KMS-11 (cell line): ENCODE results near the gene PRC1.

Experiments
- H2AFZ ChIP-seq: fragments of 200-600 bp; sonication (generic); 2 replicates; pipeline ENCODE4 v1.6.1; 2016; ENCODE audit warnings: antibody characterized with exemption, mixed run types, low read depth
- H3K27ac ChIP-seq: fragments of 200-600 bp; sonication (generic); 2 replicates; pipeline ENCODE4 v1.6.1; 2016; ENCODE audit warnings: mild to moderate bottlenecking, mixed run types
- H3K27me3 ChIP-seq: fragments of 200-600 bp; sonication (generic); 2 replicates; pipeline ENCODE4 v1.6.1; 2017; ENCODE audit warnings: mild to moderate bottlenecking, low read depth, mixed run types, moderate library complexity; ENCODE audit not compliant: insufficient read depth
- H3K36me3 ChIP-seq: fragments of 200-600 bp; sonication (generic); 2 replicates; pipeline ENCODE4 v1.6.1; 2017; ENCODE audit warnings: mild to moderate bottlenecking, mixed run types; ENCODE audit not compliant: insufficient read depth
- H3K4me1 ChIP-seq: fragments of 200-600 bp; sonication (generic); 2 replicates; pipeline ENCODE4 v1.6.1; 2016; ENCODE audit warnings: mild to moderate bottlenecking, low read depth, mixed run types; ENCODE audit not compliant: poor library complexity, severe bottlenecking
- H3K4me2 ChIP-seq: fragments of 200-600 bp; sonication (generic); 2 replicates; pipeline ENCODE4 v1.7.0; 2016; ENCODE audit warnings: mild to moderate bottlenecking, mixed run types
- H3K4me3 ChIP-seq: fragments of 200-600 bp; sonication (generic); IDR thresholded peaks from 2 replicates; pipeline ENCODE4 v1.6.1; 2017; ENCODE audit warnings: low read depth, low read length, mixed read lengths; ENCODE audit not compliant: insufficient read depth
- H3K79me2 ChIP-seq: fragments of 200-600 bp; sonication (generic); 2 replicates; pipeline ENCODE4 v1.6.1; 2016; ENCODE audit warnings: low read depth, mixed run types; ENCODE audit not compliant: insufficient read depth
- H3K9ac ChIP-seq: fragments of 200-600 bp; sonication (generic); 2 replicates; pipeline ENCODE4 v1.6.1; 2016; ENCODE audit warnings: mild to moderate bottlenecking, mixed run types
- H4K20me1 ChIP-seq: fragments of 200-600 bp; sonication (generic); 2 replicates; pipeline ENCODE4 v1.6.1; 2016; ENCODE audit warnings: mild to moderate bottlenecking, mixed run types; ENCODE audit not compliant: insufficient read depth
- CTCF ChIP-seq: fragments of 200-600 bp; sonication (generic); conservative IDR thresholded peaks from 2 replicates; pipeline ENCODE4 v1.6.1; 2017; ENCODE audit warnings: low read depth, mild to moderate bottlenecking, antibody characterized with exemption, low read length, moderate library complexity, mixed read lengths

The PRC1 gene

GRCh38 chr15:90970274-90970673, 24.1 kb downstream of the PRC1 start:
- H3K79me2 ChIP-seq: no peaks in the 10 kb centered on the region
- no peak overlapping the region for H2AFZ ChIP-seq
- H3K9ac ChIP-seq: no peak overlapping the region
- no peaks in the 10 kb centered on the region for H4K20me1 ChIP-seq
- no peak overlapping the region for H3K4me3 ChIP-seq
- no peak overlapping the region for H3K4me2 ChIP-seq
- H3K4me1 ChIP-seq: no peaks in the 10 kb centered on the region
- H3K27ac ChIP-seq: no peak overlapping the region
- TF ChIP-seq CTCF: no peak
- no peaks in the 10 kb centered on the region for H3K27me3 ChIP-seq
- peaks cover 12% of the 10 kb centered on the region; the same call in 1 of the 2 replicates for H3K36me3 ChIP-seq

GRCh38 chr15:90968434-90968833, 25.9 kb downstream of the PRC1 start:
- Histone ChIP-seq H3K27ac (no peak overlapping the region), H3K79me2 (no peaks in the 10 kb centered on the region; the same call in 1 of the 2 replicates), H3K27me3 (no peaks in the 10 kb centered on the region), H3K4me2 (no peak overlapping the region), H3K36me3 (no peaks in the 10 kb centered on the region; the same call in 1 of the 2 replicates), H2AFZ (no peak overlapping the region), H3K9ac (no peak overlapping the region), H4K20me1 (no peaks in the 10 kb centered on the region), H3K4me3 (no peak overlapping the region), H3K4me1 (no peaks in the 10 kb centered on the region)
- TF ChIP-seq CTCF: no peak

GRCh38 chr15:90967206-90967605, 27.1 kb downstream of the PRC1 start:
- no peak overlapping the region for H2AFZ ChIP-seq
- no peak overlapping the region for H3K27ac ChIP-seq
- H3K36me3 ChIP-seq: no peaks in the 10 kb centered on the region; the same call in 1 of the 2 replicates
- H3K4me1 ChIP-seq: no peaks in the 10 kb centered on the region
- no peak overlapping the region for H3K4me3 ChIP-seq
- H3K79me2 ChIP-seq: no peaks in the 10 kb centered on the region; the same call in 1 of the 2 replicates
- no peak for TF ChIP-seq CTCF
- no peak overlapping the region for H3K4me2 ChIP-seq
- no peaks in the 10 kb centered on the region for H4K20me1 ChIP-seq
- no peak overlapping the region for H3K9ac ChIP-seq
- H3K27me3 ChIP-seq: no peaks in the 10 kb centered on the region

GRCh38 chr15:90966262-90966661, 28.1 kb downstream of the PRC1 start:
- Histone ChIP-seq H3K27me3 (no peaks in the 10 kb centered on the region), H2AFZ (no peak overlapping the region)

More at GRCh38 chr15:90966262-90966661, 28.1 kb downstream of the PRC1 start:
- no peaks in the 10 kb centered on the region for H4K20me1 ChIP-seq
- TF ChIP-seq CTCF: no peak
- H3K36me3 ChIP-seq: no peaks in the 10 kb centered on the region; the same call in 1 of the 2 replicates
- no peak overlapping the region; the same call in 1 of the 2 replicates for H3K27ac ChIP-seq
- H3K4me3 ChIP-seq: no peak overlapping the region
- no peaks in the 10 kb centered on the region for H3K4me1 ChIP-seq
- no peaks in the 10 kb centered on the region; the same call in 1 of the 2 replicates for H3K79me2 ChIP-seq
- no peak overlapping the region for H3K4me2 ChIP-seq
- no peak overlapping the region for H3K9ac ChIP-seq
